Esophagus squamous epithelium (tissue), 4 donors: ENCODE measurements around the gene STAT4.

Source experiments
- POLR2A ChIP-seq, 4 donors: fragments of 450-650 bp; IDR thresholded peaks; one replicate each; pipeline ENCODE4 v1.6.1; 2017; ENCODE audit warnings: antibody characterized with exemption in 4 of 4, mild to moderate bottlenecking in 4 of 4, moderate library complexity in 3 of 4
- TF ChIP-seq, protein P1 (sequence below), 6 experiments: fragments of 450-650 bp in 4 of 6; fragments of 200-600 bp in 2 of 6; sonication (generic) in 2 of 6; IDR thresholded peaks; one replicate each; pipeline ENCODE4 v1.5.1; 2016 to 2019; ENCODE audit warnings: antibody characterized with exemption in 6 of 6, mild to moderate bottlenecking in 4 of 6, moderate library complexity in 4 of 6

DNA sequence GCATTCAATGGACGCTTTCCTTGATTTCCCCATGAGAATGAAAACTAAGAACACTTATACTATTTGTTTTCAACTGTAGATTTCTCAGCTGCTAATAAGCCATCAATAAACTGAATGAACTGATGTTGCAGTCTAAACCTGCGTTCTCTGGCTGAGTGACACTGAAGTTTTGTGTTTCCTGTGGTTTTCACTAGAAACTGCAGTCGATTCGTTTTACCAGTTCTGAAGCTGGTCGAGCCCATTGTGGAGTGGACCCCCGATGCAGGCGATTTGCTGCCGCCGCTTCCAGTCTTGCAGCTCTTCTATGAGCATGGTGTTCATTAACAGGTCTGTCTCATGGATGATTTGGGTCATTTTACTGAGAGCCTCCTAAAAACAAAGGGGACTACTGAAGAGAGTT lies 86.2 kb downstream of the STAT4 start:
- TF ChIP-seq, protein P1, sequence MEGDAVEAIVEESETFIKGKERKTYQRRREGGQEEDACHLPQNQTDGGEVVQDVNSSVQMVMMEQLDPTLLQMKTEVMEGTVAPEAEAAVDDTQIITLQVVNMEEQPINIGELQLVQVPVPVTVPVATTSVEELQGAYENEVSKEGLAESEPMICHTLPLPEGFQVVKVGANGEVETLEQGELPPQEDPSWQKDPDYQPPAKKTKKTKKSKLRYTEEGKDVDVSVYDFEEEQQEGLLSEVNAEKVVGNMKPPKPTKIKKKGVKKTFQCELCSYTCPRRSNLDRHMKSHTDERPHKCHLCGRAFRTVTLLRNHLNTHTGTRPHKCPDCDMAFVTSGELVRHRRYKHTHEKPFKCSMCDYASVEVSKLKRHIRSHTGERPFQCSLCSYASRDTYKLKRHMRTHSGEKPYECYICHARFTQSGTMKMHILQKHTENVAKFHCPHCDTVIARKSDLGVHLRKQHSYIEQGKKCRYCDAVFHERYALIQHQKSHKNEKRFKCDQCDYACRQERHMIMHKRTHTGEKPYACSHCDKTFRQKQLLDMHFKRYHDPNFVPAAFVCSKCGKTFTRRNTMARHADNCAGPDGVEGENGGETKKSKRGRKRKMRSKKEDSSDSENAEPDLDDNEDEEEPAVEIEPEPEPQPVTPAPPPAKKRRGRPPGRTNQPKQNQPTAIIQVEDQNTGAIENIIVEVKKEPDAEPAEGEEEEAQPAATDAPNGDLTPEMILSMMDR (IDR thresholded peaks at IDR 0.05): no peak
- no peak for TF ChIP-seq POLR2A (IDR thresholded peaks at IDR 0.05)
